Measurements from ENCODE around the gene HOXA9.

DNA sequence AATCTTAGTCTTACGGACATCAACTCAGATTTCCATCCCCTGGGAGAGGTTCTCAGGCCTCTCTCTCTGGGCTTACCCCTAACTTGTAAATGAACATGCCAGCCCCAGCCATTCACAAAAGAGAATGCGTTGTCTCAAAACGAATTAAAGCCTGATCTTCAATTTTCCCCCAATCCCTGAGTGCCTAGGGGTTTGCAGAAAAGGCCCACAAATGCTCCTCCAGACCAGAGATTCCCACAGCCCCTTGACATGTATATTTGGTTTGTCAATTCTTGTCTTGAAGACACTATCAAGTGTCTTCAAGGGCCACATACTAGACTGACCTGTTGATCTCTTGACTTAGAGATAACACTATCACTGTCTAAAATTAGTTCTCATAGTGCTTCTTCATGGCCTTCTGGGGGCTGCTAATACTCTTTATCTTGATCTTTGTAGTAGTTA, 46.4 kb upstream of the HOXA9 start:
- TF ChIP-seq, protein P1, sequence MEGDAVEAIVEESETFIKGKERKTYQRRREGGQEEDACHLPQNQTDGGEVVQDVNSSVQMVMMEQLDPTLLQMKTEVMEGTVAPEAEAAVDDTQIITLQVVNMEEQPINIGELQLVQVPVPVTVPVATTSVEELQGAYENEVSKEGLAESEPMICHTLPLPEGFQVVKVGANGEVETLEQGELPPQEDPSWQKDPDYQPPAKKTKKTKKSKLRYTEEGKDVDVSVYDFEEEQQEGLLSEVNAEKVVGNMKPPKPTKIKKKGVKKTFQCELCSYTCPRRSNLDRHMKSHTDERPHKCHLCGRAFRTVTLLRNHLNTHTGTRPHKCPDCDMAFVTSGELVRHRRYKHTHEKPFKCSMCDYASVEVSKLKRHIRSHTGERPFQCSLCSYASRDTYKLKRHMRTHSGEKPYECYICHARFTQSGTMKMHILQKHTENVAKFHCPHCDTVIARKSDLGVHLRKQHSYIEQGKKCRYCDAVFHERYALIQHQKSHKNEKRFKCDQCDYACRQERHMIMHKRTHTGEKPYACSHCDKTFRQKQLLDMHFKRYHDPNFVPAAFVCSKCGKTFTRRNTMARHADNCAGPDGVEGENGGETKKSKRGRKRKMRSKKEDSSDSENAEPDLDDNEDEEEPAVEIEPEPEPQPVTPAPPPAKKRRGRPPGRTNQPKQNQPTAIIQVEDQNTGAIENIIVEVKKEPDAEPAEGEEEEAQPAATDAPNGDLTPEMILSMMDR (IDR thresholded peaks at IDR 0.05; ENCODE audit: low read depth, low read length), result no peak
- TF ChIP-seq POLR2A (IDR thresholded peaks at IDR 0.05; ENCODE audit: extremely low read depth, insufficient read length) (no peak), MYC (IDR thresholded peaks at IDR 0.05; ENCODE audit: low read depth, low read length) (no peak)
- TF ChIP-seq, protein P2, sequence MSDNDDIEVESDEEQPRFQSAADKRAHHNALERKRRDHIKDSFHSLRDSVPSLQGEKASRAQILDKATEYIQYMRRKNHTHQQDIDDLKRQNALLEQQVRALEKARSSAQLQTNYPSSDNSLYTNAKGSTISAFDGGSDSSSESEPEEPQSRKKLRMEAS (IDR thresholded peaks at IDR 0.05; ENCODE audit: low read depth, low read length), result no peak

All from NB4 (cell line).